Fibroblast of lung (primary cell): ENCODE measurements around the gene LDB1. TPM values are rescaled to one million over a fixed set of nuclear protein-coding genes. Genes with fewer than 3 reads are reported as not detected.

Source experiments
- DNase-seq, 2 donors: peaks; one replicate each; pipeline versions ENCODE4 v3.0.0 to v3.0.0-alpha.2; 2010; ENCODE audit warnings: low read depth in 2 of 2
- H2AFZ ChIP-seq: 2 replicates; pipeline ENCODE4 v1.5.1; 2012; ENCODE audit warnings: low read length, control low read depth, inconsistent platforms
- H3K27ac ChIP-seq: 2 replicates; pipeline ENCODE4 v1.5.1; 2011; ENCODE audit warnings: low read length, control low read depth; ENCODE audit not compliant: insufficient read depth
- H3K27me3 ChIP-seq: 2 replicates; pipeline ENCODE4 v1.5.1; 2011; ENCODE audit warnings: mild to moderate bottlenecking, low read length; ENCODE audit not compliant: control insufficient read depth, insufficient read depth
- H3K36me3 ChIP-seq: 2 replicates; pipeline ENCODE4 v1.5.1; 2011; ENCODE audit warnings: low read length; ENCODE audit not compliant: control insufficient read depth, insufficient read depth
- H3K4me1 ChIP-seq: 2 replicates; pipeline ENCODE4 v1.5.1; 2011; ENCODE audit warnings: low read length; ENCODE audit not compliant: control insufficient read depth, insufficient read depth; ENCODE audit errors: extremely low read depth
- H3K4me2 ChIP-seq: 2 replicates; pipeline ENCODE4 v1.5.1; 2011; ENCODE audit warnings: low read length, control low read depth; ENCODE audit not compliant: insufficient read depth; ENCODE audit errors: extremely low read depth
- H3K4me3 ChIP-seq, 4 experiments: fragments of 200-600 bp in 1 of 4; sonication (generic) in 1 of 4; replicated peaks in 1 of 4; 2 replicates each; pipeline ENCODE4 v1.5.1; 2011 to 2016; ENCODE audit warnings: low read length in 4 of 4, low read depth in 3 of 4, mild to moderate bottlenecking in 3 of 4, control low read depth in 2 of 4, inconsistent platforms in 1 of 4, mixed read lengths in 1 of 4; ENCODE audit not compliant: insufficient read depth in 1 of 4; ENCODE audit errors: control extremely low read depth in 1 of 4
- H3K79me2 ChIP-seq: 2 replicates; pipeline ENCODE4 v1.5.1; 2012; ENCODE audit warnings: mild to moderate bottlenecking, low read length, inconsistent platforms; ENCODE audit not compliant: control insufficient read depth, insufficient read depth
- H3K9ac ChIP-seq: 2 replicates; pipeline ENCODE4 v1.5.1; 2011; ENCODE audit warnings: mild to moderate bottlenecking, low read length, control low read depth; ENCODE audit not compliant: insufficient read depth
- H3K9me3 ChIP-seq: 2 replicates; pipeline ENCODE4 v1.5.1; 2012; ENCODE audit warnings: low read depth, low read length; ENCODE audit not compliant: control insufficient read depth, insufficient read depth
- H4K20me1 ChIP-seq: 2 replicates; pipeline ENCODE4 v1.5.1; 2011; ENCODE audit warnings: low read length; ENCODE audit not compliant: control insufficient read depth, insufficient read depth; ENCODE audit errors: extremely low read depth
- EZH2 ChIP-seq: IDR thresholded peaks from 2 replicates; pipeline ENCODE4 v1.5.1; 2012; ENCODE audit warnings: low read length, control low read depth, mild to moderate bottlenecking; ENCODE audit errors: missing control alignments
- polyA plus RNA-seq, 2 donors: library from polyadenylated mRNA; depleted of rRNA in 1 of 2; stranded (reverse) in 1 of 2; unstranded in 1 of 2; fragments of >200 nt; gene quantifications; 2 replicates each; pipeline ENCODE4 v1.2.1, GENCODE V29; 2011 to 2012; ENCODE audit warnings: missing spikeins in 1 of 2
- total RNA-seq: library from RNA; depleted of rRNA; stranded (reverse); fragments of >200 nt; gene quantifications from 2 replicates; pipeline ENCODE4 v1.2.1, GENCODE V29; 2014
- TF ChIP-seq, protein P1 (sequence below), 2 donors: IDR thresholded peaks in 1 of 2; conservative IDR thresholded peaks in 1 of 2; 1 replicate in 1 of 2; 2 replicates in 1 of 2; pipeline ENCODE4 v1.5.1; 2011 to 2012; ENCODE audit warnings: low read length in 2 of 2, control low read depth in 1 of 2, inconsistent platforms in 1 of 2, low read depth in 1 of 2, mild to moderate bottlenecking in 1 of 2

LDB1 gene
- total and polyA plus RNA-seq, 2 donors (not counting 1 experiment from before 2014, with no cell fraction given): 45.1 to 50.6 TPM

- Histone ChIP-seq H3K27ac (peak overlapping the region; percentile 40), H3K4me1 (peaks cover 34% of the 10 kb centered on the region), H2AFZ (no peak overlapping the region), H3K9me3 (no peaks in the 10 kb centered on the region), H3K36me3 (peaks cover 13% of the 10 kb centered on the region), H4K20me1 (no peaks in the 10 kb centered on the region), H3K9ac (peak overlapping the region; percentile 43), H3K4me3 (peak overlapping the region; percentile 30 to 87 (median 61)), H3K79me2 (peaks cover 77% of the 10 kb centered on the region), H3K4me2 (peak overlapping the region; percentile 84), H3K27me3 (no peaks in the 10 kb centered on the region)
- TF ChIP-seq, protein P1, sequence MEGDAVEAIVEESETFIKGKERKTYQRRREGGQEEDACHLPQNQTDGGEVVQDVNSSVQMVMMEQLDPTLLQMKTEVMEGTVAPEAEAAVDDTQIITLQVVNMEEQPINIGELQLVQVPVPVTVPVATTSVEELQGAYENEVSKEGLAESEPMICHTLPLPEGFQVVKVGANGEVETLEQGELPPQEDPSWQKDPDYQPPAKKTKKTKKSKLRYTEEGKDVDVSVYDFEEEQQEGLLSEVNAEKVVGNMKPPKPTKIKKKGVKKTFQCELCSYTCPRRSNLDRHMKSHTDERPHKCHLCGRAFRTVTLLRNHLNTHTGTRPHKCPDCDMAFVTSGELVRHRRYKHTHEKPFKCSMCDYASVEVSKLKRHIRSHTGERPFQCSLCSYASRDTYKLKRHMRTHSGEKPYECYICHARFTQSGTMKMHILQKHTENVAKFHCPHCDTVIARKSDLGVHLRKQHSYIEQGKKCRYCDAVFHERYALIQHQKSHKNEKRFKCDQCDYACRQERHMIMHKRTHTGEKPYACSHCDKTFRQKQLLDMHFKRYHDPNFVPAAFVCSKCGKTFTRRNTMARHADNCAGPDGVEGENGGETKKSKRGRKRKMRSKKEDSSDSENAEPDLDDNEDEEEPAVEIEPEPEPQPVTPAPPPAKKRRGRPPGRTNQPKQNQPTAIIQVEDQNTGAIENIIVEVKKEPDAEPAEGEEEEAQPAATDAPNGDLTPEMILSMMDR (conservative IDR thresholded peaks at IDR 0.05 in 1 of 2, IDR thresholded peaks at IDR 0.05 in 1 of 2; ENCODE audit: low read depth in 1 of 2, low read length in 2 of 2): no peak
- TF ChIP-seq EZH2: no peak
- peak; percentile 70 to 71 for DNase-seq
Observed at GRCh38 chr10:102114861-102115618, 5.1 kb downstream of the LDB1 start.

- Histone ChIP-seq H3K4me2 (peak overlapping the region; percentile 73), H3K27me3 (no peaks in the 10 kb centered on the region), H3K36me3 (peaks cover 19% of the 10 kb centered on the region), H3K27ac (peak overlapping the region; percentile 50), H4K20me1 (no peaks in the 10 kb centered on the region), H3K9me3 (no peaks in the 10 kb centered on the region), H3K4me1 (peaks cover 34% of the 10 kb centered on the region), H2AFZ (no peak overlapping the region), H3K79me2 (peaks cover 70% of the 10 kb centered on the region), H3K9ac (peak overlapping the region; percentile 64), H3K4me3 (peak overlapping the region; percentile 46 to 87 (median 66))
- TF ChIP-seq EZH2: no peak
- TF ChIP-seq, protein P1 (conservative IDR thresholded peaks at IDR 0.05 in 1 of 2, IDR thresholded peaks at IDR 0.05 in 1 of 2; ENCODE audit: low read depth in 1 of 2, low read length in 2 of 2): no peak
- peak in 1 of 2 donors; percentile 27 for DNase-seq
Observed at GRCh38 chr10:102113956-102114857, 6.0 kb downstream of the LDB1 start.

- Histone ChIP-seq H2AFZ (no peak overlapping the region), H3K27me3 (no peaks in the 10 kb centered on the region), H3K9me3 (no peaks in the 10 kb centered on the region), H3K4me1 (peaks cover 34% of the 10 kb centered on the region), H3K4me3 (peak overlapping the region; percentile 46 to 87 (median 66)), H4K20me1 (no peaks in the 10 kb centered on the region), H3K79me2 (peaks cover 63% of the 10 kb centered on the region), H3K9ac (peak overlapping the region; percentile 32), H3K27ac (peak overlapping the region; percentile 50), H3K36me3 (peaks cover 27% of the 10 kb centered on the region), H3K4me2 (peak overlapping the region; percentile 73)
- TF ChIP-seq, protein P1 (conservative IDR thresholded peaks at IDR 0.05 in 1 of 2, IDR thresholded peaks at IDR 0.05 in 1 of 2; ENCODE audit: low read depth in 1 of 2, low read length in 2 of 2): no peak
- TF ChIP-seq EZH2: no peak
- no peak for DNase-seq
Observed at GRCh38 chr10:102113261-102113955, 6.8 kb downstream of the LDB1 start.
